C4-2B (cell line): ENCODE measurements around the gene SLC48A1.

Source experiments
- CTCF ChIP-seq: fragments of 450-650 bp; conservative IDR thresholded peaks from 2 replicates; pipeline ENCODE4 v1.5.1; 2017; ENCODE audit warnings: mild to moderate bottlenecking
- ZFX ChIP-seq: fragments of 450-650 bp; IDR thresholded peaks from 2 replicates; pipeline ENCODE4 v1.6.1; 2017

- TF ChIP-seq CTCF (no peak), ZFX (no peak)
These were observed 36.0 kb upstream of the SLC48A1 start for GRCh38 chr12:47736877-47737676.
